Stomach (tissue), 4 donors: ENCODE data around the gene TFF1.

Experiments used
- EP300 ChIP-seq: sonication (generic); formaldehyde crosslinking; IDR thresholded peaks from one replicate; pipeline ENCODE4 v1.6.1; 2017; ENCODE audit warnings: antibody characterized with exemption
- POLR2A ChIP-seq, 4 donors: fragments of 450-650 bp; IDR thresholded peaks; one replicate each; pipeline ENCODE4 v1.6.1; 2016; ENCODE audit warnings: antibody characterized with exemption in 4 of 4, control low read depth in 2 of 4, mild to moderate bottlenecking in 1 of 4, moderate library complexity in 1 of 4
- POLR2AphosphoS5 ChIP-seq, 3 donors: sonication (generic); formaldehyde crosslinking; IDR thresholded peaks; one replicate each; pipeline ENCODE4 v1.6.1; 2016; ENCODE audit warnings: antibody characterized with exemption in 3 of 3
- TF ChIP-seq, protein P1 (sequence below), 7 experiments: fragments of 450-650 bp in 4 of 7; fragments of 200-600 bp in 3 of 7; sonication (generic) in 3 of 7; IDR thresholded peaks; one replicate each; pipeline ENCODE4 v1.5.1; 2016 to 2019; ENCODE audit warnings: antibody characterized with exemption in 7 of 7, control low read depth in 2 of 7, mild to moderate bottlenecking in 1 of 7

GRCh38 chr21:42396799-42397745 is 30.7 kb upstream of the TFF1 start:
- TF ChIP-seq, protein P1, sequence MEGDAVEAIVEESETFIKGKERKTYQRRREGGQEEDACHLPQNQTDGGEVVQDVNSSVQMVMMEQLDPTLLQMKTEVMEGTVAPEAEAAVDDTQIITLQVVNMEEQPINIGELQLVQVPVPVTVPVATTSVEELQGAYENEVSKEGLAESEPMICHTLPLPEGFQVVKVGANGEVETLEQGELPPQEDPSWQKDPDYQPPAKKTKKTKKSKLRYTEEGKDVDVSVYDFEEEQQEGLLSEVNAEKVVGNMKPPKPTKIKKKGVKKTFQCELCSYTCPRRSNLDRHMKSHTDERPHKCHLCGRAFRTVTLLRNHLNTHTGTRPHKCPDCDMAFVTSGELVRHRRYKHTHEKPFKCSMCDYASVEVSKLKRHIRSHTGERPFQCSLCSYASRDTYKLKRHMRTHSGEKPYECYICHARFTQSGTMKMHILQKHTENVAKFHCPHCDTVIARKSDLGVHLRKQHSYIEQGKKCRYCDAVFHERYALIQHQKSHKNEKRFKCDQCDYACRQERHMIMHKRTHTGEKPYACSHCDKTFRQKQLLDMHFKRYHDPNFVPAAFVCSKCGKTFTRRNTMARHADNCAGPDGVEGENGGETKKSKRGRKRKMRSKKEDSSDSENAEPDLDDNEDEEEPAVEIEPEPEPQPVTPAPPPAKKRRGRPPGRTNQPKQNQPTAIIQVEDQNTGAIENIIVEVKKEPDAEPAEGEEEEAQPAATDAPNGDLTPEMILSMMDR (IDR thresholded peaks at IDR 0.05) = no peak
- no peak for TF ChIP-seq POLR2AphosphoS5 (IDR thresholded peaks at IDR 0.05)
- TF ChIP-seq POLR2A (IDR thresholded peaks at IDR 0.05) = no peak
- no peak for TF ChIP-seq EP300
